ENCODE data around the gene CLIP4.

DNA sequence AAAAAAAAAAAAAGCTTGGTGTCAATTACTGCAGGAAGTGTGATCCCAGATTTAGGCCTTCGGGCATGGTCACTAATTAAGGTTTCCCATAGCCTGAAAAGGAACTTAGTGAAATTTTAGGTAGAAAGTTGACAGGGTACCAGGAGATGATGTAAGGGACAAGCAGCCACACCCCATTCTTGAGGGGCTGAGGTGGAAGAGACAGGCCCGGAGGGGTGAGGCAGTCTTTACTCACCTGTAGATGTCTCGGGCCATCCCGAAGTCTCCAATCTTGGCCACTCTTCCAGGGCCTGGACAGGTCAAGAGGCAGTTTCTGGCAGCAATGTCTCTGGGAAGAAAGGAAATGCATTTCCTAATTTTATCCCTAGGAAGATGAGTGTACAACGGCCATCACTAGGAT, 94.3 kb downstream of the CLIP4 start:
- TF ChIP-seq POLR2AphosphoS5 (IDR thresholded peaks at IDR 0.05; ENCODE audit: low read depth, low read length) (no peak), EP300 (IDR thresholded peaks at IDR 0.05; ENCODE audit: borderline replicate concordance in 1 of 2, low read depth in 1 of 2, low read length in 1 of 2) (no peak), RFX5 (IDR thresholded peaks at IDR 0.05; ENCODE audit: low read length) (no peak), RAD21 (IDR thresholded peaks at IDR 0.05; ENCODE audit: low read length) (no peak), RCOR1 (IDR thresholded peaks at IDR 0.05; ENCODE audit: low read length) (no peak), FOXJ3 (CRISPR knock-in tag; IDR thresholded peaks at IDR 0.05) (no peak), NRF1 (IDR thresholded peaks at IDR 0.05; ENCODE audit: low read depth, low read length) (no peak), TAF1 (IDR thresholded peaks at IDR 0.05; ENCODE audit: borderline replicate concordance, low read depth, low read length) (no peak)
- TF ChIP-seq, protein P1, sequence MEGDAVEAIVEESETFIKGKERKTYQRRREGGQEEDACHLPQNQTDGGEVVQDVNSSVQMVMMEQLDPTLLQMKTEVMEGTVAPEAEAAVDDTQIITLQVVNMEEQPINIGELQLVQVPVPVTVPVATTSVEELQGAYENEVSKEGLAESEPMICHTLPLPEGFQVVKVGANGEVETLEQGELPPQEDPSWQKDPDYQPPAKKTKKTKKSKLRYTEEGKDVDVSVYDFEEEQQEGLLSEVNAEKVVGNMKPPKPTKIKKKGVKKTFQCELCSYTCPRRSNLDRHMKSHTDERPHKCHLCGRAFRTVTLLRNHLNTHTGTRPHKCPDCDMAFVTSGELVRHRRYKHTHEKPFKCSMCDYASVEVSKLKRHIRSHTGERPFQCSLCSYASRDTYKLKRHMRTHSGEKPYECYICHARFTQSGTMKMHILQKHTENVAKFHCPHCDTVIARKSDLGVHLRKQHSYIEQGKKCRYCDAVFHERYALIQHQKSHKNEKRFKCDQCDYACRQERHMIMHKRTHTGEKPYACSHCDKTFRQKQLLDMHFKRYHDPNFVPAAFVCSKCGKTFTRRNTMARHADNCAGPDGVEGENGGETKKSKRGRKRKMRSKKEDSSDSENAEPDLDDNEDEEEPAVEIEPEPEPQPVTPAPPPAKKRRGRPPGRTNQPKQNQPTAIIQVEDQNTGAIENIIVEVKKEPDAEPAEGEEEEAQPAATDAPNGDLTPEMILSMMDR (IDR thresholded peaks at IDR 0.05): no peak
- TF ChIP-seq, protein P2, sequence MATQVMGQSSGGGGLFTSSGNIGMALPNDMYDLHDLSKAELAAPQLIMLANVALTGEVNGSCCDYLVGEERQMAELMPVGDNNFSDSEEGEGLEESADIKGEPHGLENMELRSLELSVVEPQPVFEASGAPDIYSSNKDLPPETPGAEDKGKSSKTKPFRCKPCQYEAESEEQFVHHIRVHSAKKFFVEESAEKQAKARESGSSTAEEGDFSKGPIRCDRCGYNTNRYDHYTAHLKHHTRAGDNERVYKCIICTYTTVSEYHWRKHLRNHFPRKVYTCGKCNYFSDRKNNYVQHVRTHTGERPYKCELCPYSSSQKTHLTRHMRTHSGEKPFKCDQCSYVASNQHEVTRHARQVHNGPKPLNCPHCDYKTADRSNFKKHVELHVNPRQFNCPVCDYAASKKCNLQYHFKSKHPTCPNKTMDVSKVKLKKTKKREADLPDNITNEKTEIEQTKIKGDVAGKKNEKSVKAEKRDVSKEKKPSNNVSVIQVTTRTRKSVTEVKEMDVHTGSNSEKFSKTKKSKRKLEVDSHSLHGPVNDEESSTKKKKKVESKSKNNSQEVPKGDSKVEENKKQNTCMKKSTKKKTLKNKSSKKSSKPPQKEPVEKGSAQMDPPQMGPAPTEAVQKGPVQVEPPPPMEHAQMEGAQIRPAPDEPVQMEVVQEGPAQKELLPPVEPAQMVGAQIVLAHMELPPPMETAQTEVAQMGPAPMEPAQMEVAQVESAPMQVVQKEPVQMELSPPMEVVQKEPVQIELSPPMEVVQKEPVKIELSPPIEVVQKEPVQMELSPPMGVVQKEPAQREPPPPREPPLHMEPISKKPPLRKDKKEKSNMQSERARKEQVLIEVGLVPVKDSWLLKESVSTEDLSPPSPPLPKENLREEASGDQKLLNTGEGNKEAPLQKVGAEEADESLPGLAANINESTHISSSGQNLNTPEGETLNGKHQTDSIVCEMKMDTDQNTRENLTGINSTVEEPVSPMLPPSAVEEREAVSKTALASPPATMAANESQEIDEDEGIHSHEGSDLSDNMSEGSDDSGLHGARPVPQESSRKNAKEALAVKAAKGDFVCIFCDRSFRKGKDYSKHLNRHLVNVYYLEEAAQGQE (IDR thresholded peaks at IDR 0.05; ENCODE audit: low read depth, low read length): no peak

Measured in SK-N-SH (cell line).